Measurements from ENCODE around the gene DLST.

- TF ChIP-seq POLR2AphosphoS5 (IDR thresholded peaks at IDR 0.05; ENCODE audit: low read depth, low read length) (no peak), REST (IDR thresholded peaks at IDR 0.05; ENCODE audit: insufficient read depth in 1 of 2, low read depth in 2 of 2, low read length in 1 of 2) (no peak), SIN3A (IDR thresholded peaks at IDR 0.05; ENCODE audit: borderline replicate concordance, insufficient read depth, low read depth, low read length) (no peak)
- TF ChIP-seq, protein P1, sequence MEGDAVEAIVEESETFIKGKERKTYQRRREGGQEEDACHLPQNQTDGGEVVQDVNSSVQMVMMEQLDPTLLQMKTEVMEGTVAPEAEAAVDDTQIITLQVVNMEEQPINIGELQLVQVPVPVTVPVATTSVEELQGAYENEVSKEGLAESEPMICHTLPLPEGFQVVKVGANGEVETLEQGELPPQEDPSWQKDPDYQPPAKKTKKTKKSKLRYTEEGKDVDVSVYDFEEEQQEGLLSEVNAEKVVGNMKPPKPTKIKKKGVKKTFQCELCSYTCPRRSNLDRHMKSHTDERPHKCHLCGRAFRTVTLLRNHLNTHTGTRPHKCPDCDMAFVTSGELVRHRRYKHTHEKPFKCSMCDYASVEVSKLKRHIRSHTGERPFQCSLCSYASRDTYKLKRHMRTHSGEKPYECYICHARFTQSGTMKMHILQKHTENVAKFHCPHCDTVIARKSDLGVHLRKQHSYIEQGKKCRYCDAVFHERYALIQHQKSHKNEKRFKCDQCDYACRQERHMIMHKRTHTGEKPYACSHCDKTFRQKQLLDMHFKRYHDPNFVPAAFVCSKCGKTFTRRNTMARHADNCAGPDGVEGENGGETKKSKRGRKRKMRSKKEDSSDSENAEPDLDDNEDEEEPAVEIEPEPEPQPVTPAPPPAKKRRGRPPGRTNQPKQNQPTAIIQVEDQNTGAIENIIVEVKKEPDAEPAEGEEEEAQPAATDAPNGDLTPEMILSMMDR (IDR thresholded peaks at IDR 0.05) = no peak
Observed at GRCh38 chr14:74846168-74846567, 35.5 kb upstream of the DLST start.
